ENCODE data around the gene SMARCA4.

Gene SMARCA4

DNA sequence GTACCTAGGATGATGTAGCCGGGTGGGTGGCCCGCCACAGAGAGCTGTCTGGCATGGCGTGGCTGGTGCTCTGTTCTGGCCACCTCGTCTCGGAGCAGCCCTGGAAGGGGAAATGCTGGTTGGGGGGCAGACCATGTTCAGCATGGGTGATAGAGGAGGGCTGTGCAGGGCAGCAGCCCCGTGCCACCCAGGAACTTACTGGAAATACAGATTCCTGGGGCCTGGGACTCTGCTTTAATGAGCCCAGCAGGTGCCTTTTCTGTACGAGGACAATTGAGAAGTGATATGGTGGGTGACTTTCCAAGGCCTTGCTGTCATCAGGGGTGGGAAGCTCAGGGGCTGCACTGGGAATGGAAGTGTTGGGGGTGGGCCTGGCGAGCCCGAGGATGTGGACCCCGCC is 24.7 kb downstream of the SMARCA4 start (continued):
- TF ChIP-seq, protein P1, sequence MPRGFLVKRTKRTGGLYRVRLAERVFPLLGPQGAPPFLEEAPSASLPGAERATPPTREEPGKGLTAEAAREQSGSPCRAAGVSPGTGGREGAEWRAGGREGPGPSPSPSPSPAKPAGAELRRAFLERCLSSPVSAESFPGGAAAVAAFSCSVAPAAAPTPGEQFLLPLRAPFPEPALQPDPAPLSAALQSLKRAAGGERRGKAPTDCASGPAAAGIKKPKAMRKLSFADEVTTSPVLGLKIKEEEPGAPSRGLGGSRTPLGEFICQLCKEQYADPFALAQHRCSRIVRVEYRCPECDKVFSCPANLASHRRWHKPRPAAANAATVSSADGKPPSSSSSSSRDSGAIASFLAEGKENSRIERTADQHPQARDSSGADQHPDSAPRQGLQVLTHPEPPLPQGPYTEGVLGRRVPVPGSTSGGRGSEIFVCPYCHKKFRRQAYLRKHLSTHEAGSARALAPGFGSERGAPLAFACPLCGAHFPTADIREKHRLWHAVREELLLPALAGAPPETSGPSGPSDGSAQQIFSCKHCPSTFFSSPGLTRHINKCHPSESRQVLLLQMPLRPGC (tag by site-specific recombination; IDR thresholded peaks at IDR 0.05): no peak

- H3K36me3 ChIP-seq (ENCODE audit: control insufficient read depth in 2 of 2, insufficient read depth in 1 of 2, low read length in 2 of 2): peaks cover 9 to 82% of the 10 kb centered on the region in 2 experiments; a peak in 2 of 3 replicates
- ChIA-PET POLR2A (no interaction called here), CTCF (interaction anchor here (0.5 to 1.2 kb wide), 4 partner anchors 41 to 222 kb away, joined by 3 to 5 read pairs (median 4); no protein-coding TSS in a partner anchor)
- peak overlapping the region; percentile 5; the same call in 1 of the 2 replicates for H3K27ac ChIP-seq (ENCODE audit: extremely low read depth, low read depth, low read length)
- no peak overlapping the region for H3K4me3 ChIP-seq (ENCODE audit: low read depth, low read length)
- no peaks in the 10 kb centered on the region for H3K4me1 ChIP-seq (ENCODE audit: control insufficient read depth, insufficient read depth, low read length)
- TF ChIP-seq GLI2 (tag by site-specific recombination; IDR thresholded peaks at IDR 0.05; ENCODE audit: borderline replicate concordance, low read depth): no peak
- no peak for TF ChIP-seq ZNF138 (tag by site-specific recombination; IDR thresholded peaks at IDR 0.05; ENCODE audit: borderline replicate concordance)
- TF ChIP-seq ZBTB1 (tag by site-specific recombination; IDR thresholded peaks at IDR 0.05): no peak
- TF ChIP-seq PRDM6 (tag by site-specific recombination; IDR thresholded peaks at IDR 0.05): no peak
- TF ChIP-seq ZNF544 (tag by site-specific recombination; IDR thresholded peaks at IDR 0.05): no peak
- TF ChIP-seq PBX3 (CRISPR knock-in tag; IDR thresholded peaks at IDR 0.05): no peak
- no peak for TF ChIP-seq ZFP69B (tag by site-specific recombination; IDR thresholded peaks at IDR 0.05)
- no peak for TF ChIP-seq ZNF830 (tag by site-specific recombination; IDR thresholded peaks at IDR 0.05; ENCODE audit: low read depth)
- no peak for TF ChIP-seq ZNF692 (tag by site-specific recombination; IDR thresholded peaks at IDR 0.05)
- H3K9me3 ChIP-seq (ENCODE audit: control insufficient read depth, insufficient read depth, low read depth, low read length): no peaks in the 10 kb centered on the region
Measured at GRCh38 chr19:10986301-10987127, 25.7 kb downstream of the SMARCA4 start.

- POLR2A ChIA-PET: no interaction called here
- H3K9me3 ChIP-seq (ENCODE audit: control insufficient read depth, insufficient read depth, low read depth, low read length): no peaks in the 10 kb centered on the region
- CTCF ChIA-PET: interaction anchor here (0.6 kb wide), 1 partner anchor 15 kb away, joined by 3 read pairs; no protein-coding TSS in a partner anchor
- H3K36me3 ChIP-seq (ENCODE audit: control insufficient read depth in 2 of 2, insufficient read depth in 1 of 2, low read length in 2 of 2): peaks cover 9 to 89% of the 10 kb centered on the region in 2 experiments; a peak in 2 of 3 replicates
- H3K27ac ChIP-seq (ENCODE audit: extremely low read depth, low read depth, low read length): no peak overlapping the region
- no peak overlapping the region for H3K4me3 ChIP-seq (ENCODE audit: low read depth, low read length)
- no peaks in the 10 kb centered on the region for H3K4me1 ChIP-seq (ENCODE audit: control insufficient read depth, insufficient read depth, low read length)
- no peak for TF ChIP-seq ZNF274 (IDR thresholded peaks at IDR 0.05; ENCODE audit: low read length)
- 0 out of 2 replicates have a peak, but pooled peaks have one; percentile 63 for TF ChIP-seq ZNF274 (tag by site-specific recombination; IDR thresholded peaks at IDR 0.05; ENCODE audit: borderline replicate concordance)
- TF ChIP-seq ZNF24 (tag by site-specific recombination; IDR thresholded peaks at IDR 0.05): no peak
- TF ChIP-seq ZNF350 (tag by site-specific recombination; IDR thresholded peaks at IDR 0.05): no peak
- TF ChIP-seq HIC1 (tag by site-specific recombination; IDR thresholded peaks at IDR 0.05): no peak
- no peak for TF ChIP-seq ZNF221 (tag by site-specific recombination; IDR thresholded peaks at IDR 0.05; ENCODE audit: borderline replicate concordance)
- TF ChIP-seq, protein P2, sequence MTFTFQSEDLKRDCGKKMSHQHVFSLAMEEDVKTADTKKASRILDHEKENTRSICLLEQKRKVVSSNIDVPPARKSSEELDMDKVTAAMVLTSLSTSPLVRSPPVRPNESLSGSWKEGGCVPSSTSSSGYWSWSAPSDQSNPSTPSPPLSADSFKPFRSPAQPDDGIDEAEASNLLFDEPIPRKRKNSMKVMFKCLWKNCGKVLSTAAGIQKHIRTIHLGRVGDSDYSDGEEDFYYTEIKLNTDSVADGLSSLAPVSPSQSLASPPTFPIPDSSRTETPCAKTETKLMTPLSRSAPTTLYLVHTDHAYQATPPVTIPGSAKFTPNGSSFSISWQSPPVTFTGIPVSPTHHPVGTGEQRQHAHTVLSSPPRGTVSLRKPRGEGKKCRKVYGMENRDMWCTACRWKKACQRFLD (tag by site-specific recombination; IDR thresholded peaks at IDR 0.05): no peak
- no peak for TF ChIP-seq GLI2 (tag by site-specific recombination; IDR thresholded peaks at IDR 0.05; ENCODE audit: borderline replicate concordance, low read depth)
Measured at GRCh38 chr19:10987571-10988297, 26.9 kb downstream of the SMARCA4 start.

Measured in HEK293 (cell line).